GM21423 (cell line): ENCODE measurements around the gene RRP8.
A peak's percentile ranks its signal among the peaks of the same experiment; 100 is the strongest.

Experiments used
- ATAC-seq: cut with Tn5 transposase; IDR thresholded peaks from one replicate; pipeline ENCODE4 v1.9.1; 2021; ENCODE audit warnings: mild to moderate bottlenecking, moderate library complexity; ENCODE audit not compliant: unreplicated experiment

The RRP8 gene

DNA sequence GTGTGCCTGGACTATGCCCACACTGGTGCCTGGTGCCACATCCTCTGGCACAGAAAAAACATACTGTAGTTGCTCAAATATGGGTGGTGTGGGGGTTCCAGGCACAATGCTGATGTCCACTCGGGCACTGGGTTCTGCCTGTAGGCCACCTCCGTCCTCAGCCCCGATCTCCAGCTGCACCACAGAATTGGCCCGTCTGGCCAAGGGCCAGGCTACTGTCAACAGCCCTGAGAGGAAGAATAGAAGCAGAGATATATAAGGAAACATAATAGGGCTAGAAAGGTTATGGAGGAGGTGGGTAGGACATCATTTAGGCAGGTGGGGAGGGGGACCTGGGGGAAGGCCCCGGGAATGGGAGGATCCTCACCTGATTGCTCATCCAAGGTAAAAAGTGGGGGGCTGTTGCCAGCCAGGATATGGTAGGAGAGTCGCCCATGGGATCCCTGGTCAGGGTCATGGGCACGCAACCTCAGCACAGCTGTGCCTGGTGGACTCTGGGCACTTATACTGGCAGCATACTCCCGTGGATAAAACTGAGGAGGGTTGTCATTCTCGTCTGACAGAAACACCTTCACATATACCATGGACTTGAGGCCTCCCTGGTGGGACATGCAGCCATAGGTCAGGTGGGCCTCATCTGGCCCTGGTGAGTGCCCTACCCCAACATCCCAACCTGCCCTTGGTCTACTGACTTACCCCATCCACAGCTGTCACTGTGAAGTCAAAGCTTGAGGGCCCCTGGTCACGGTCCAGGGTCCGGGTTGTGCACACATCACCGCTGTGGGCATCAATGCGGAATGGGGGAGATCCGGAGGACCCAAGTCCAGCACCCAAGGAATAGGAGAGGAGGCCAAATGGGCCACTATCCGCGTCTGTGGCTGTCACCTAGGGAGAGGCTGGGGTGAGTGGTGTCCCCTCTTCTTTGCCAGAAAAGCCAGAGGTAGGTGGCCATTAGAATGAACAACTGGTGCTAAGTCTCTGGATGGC lies 30.3 kb upstream of the RRP8 start:
- no peak for ATAC-seq

GRCh38 chr11:6632116-6633073 lies 29.0 kb upstream of the RRP8 start:
- no peak for ATAC-seq

DNA sequence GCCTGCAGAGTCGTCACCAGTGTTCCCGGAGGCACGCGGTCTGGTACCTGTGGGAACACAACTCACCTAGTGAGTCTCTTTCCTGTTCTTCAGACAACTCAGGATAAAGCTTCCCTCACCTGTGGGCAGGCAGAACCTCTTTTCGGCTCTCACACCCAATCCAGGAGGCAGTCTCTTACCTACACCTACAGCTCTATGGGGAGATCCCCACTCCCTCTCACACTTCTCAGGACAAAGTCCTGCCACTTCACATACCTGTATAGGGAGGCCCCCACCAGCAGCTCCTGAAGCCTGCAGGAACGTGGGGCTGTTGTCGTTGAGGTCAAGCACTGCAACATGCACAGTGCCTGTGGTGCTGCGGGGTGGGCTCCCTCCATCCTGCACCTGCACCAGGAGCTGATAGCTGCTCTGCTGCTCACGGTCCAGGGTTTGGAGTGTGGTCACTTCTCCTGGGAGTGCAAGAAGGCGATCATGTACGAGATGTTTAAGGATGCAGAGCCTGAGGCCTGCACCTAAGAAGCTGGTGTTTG lies 28.0 kb upstream of the RRP8 start:
- no peak for ATAC-seq

GRCh38 chr11:6630632-6631291 lies 27.3 kb upstream of the RRP8 start:
- ATAC-seq, result no peak

- ATAC-seq, result no peak
These were observed 26.6 kb upstream of the RRP8 start for GRCh38 chr11:6629892-6630631.

GRCh38 chr11:6629573-6629891 lies 26.1 kb upstream of the RRP8 start:
- no peak for ATAC-seq

DNA sequence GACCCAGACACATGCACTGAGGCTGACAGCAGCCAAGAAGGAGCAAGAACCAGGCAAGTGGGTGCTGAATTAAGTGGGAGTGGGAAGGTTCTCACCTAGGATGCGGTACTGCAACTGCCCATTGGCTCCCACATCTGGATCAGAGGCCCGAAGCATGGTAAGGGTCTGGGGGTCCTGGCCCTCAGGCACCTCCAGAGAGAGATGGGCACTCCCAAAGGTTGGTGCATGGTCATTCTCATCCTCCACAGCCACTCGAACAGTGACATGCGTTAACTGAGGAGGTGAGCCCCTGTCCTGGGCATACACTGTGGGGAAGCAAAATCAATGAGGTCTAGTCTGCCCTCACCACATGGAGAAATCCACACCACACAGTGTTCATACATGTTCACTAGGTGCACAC lies 25.1 kb upstream of the RRP8 start:
- ATAC-seq, result no peak

DNA sequence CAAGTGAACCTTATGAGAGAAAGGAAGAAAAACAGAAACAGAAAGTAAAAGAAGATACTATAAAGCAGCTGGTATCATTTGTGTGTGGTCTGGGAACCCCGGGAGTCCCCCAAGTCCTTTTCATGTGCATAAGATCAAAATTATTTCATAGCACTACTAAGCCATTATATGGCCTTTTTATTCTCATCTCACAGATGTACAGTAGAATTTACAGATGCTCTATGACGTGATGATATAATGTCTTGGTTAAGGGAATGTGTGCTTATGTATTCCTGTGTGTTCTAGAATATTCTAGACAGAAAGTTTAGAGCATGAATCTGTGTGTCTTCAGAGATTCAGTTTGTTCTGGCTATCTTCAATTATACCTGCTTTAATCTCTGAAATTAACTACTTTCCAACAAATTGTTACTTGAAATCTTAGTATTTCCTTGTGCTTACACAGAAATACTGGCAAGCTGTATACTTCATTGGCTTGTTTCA lies 24.4 kb upstream of the RRP8 start:
- ATAC-seq, result peak; percentile 65

DNA sequence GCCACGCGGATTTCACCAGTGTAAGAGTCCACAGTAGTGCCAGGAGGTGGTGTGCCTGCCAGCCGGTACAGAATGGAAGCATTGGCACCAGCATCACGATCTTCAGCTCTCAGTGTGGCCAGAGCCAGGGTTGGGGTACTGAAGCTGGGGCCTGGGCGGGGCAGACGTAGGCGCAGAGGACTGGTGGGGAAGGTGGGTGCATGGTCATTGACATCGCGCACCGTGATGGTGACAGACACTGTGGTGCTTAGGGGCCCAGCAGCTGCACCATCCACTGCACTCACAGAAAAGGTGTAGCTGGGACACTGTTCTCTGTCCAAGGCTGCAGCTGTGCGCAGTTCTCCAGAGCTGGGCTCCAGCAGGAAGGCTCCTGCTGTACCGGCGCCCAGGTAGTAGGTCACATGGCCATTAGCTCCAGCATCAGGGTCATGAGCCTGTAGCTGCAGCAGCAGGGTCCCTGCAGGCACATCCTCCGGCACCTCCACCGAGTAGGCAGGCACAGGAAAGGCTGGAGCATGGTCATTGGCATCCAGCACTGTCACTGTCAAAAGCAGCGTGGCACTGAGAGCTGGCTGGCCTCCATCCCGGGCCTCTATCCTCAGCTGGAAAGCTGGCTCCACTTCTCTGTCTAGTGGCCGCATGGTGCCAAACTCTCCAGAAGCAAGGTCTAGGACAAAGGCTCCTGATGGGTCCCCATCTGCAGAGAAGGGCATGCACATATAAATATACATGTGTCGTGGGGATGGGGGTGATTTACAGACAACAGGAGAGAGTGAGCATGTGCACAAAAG lies 23.8 kb upstream of the RRP8 start:
- peak; percentile 5 for ATAC-seq

- ATAC-seq, result no peak
These were observed 22.5 kb upstream of the RRP8 start for GRCh38 chr11:6625832-6626420.

DNA sequence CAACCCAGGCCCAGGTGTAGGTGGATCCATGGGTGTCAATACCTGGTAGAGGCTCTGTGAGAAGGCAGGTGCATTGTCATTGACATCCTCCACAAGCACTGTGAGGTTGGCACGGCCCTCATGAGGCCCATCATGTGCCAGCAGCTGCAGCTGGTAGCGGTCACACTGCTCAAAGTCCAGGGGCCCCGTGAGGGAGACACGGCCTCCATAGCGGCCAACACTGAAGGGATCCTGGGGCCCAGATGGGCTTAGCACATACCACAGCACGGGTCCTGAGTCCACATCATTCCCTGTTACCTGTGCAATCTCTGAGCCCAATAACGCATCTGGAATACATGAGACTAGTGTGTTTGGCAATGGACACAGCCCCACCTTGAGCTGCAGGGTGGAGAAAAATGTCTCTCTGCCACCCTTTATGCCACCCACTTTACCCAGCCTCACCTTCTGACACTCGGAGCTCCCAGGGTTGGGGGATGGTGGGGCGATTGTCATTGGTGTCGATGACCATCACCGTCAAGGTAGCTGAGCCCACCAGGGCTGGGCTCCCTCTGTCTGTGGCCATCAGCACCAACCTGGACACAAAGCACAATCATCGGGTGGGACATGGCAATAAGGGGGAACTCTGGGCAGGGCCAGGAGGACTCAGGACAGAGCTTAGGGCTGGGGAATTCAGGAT lies 21.9 kb upstream of the RRP8 start:
- no peak for ATAC-seq

GRCh38 chr11:6623391-6624363 lies 20.3 kb upstream of the RRP8 start:
- no peak for ATAC-seq

DNA sequence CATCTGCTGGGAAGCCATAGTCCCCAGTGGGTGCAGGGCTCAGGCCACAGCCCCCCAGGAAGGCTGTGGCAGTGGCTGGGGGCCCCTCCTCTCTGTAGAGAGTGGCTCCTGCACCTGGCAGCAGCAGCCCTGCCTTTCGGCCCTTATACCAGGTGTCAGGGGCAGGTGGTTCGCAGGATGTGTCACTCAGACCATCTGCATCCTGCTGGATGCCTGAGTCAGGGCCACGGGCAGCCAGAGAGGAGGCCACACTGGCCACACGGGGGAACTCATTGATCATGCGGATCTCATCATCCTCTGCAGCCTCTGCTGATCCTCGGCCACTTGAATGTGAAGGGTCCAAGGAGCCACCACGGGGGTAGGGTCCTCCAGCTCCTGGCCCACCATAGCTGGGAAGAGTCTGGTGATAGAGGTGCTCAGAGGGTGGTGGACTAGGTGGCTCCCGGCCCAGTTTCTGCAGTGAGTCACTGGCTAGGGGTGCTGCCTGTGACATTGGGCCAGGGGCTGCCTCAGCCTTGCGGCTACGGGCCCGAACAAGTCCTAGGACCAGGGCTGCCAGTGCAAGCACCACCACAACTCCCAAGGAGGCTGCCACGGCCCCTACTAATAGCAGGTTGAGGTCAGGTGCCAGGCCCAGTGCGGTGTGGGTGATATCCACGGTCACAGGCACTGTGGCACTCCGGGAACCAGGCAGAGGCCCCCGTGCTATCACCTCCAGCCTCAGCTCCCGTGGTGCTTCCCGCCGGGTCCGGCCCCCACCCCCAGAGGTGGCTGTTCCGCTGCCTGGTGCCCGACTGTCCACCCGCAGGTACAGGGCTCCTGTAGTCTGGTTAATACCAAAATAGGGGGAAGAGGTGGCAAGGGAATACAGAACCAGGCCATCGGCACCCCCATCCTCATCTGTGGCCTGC lies 19.1 kb upstream of the RRP8 start:
- ATAC-seq, result no peak

DNA sequence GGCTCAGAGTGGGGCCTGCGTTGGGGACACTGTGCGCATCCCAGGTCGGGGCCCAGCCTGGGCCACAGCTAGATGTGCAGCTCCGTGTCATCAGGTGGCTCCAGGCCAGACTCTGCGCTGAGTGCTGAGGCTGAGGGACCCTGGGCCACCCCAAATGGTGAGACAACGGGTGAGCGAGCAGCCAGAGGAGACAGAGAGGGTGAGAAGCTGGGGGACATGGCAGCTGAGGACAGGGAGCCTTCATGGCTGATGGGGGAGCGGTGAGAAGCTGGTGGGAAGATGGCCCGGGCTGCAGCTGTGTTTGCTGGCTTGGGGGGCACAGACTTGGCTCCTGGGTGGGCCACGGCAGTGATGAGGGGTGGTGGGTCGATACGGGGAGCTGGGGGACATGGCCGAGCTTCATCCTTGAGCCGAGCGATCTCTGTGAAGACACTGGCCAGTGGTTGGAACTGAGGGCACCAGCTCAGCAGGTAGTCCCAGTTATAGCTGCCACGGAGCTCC lies 18.3 kb upstream of the RRP8 start:
- no peak for ATAC-seq

DNA sequence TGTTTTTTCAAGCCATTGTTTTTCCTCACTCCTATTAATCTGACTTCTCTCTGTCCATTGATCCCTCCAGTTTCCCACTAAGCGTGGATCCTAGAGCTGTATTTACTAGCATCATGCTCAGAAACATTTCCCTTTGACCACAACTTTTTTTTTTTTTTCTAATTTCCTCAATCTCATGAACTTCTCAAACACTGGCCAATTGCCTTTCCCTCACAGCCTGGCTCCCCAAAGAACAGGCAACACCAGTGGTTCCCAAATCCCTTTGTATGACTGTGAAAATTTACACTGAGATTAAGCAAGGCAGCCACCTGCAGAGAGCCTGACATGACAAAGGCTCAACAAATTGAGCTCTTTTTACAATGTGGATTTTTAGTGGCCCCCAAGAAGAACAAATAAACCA lies 17.2 kb upstream of the RRP8 start:
- no peak for ATAC-seq
